ENCODE data around the gene TCF12. TPM values are rescaled to one million over a fixed set of nuclear protein-coding genes. Genes with fewer than 3 reads are reported as not detected.
"Not testable (repeated sequence)": the region's sequence is repeated elsewhere in the genome, so short reads cannot be mapped to it uniquely, and the experiment has no call there.

The TCF12 gene
- total RNA-seq, 2 donors from 2014 or later, result 69.4 to 140 TPM

GRCh38 chr15:56943403-56943802 is 25.0 kb downstream of the TCF12 start:
- Mint-ChIP-seq H3K27me3 (no peaks in the 10 kb centered on the region), H3K27ac (no peak overlapping the region), H3K4me3 (no peak overlapping the region), H3K36me3 (peaks cover 13% of the 10 kb centered on the region), H3K4me1 (ENCODE audit: low read depth in 2 of 2) (peaks cover 26 to 33% of the 10 kb centered on the region in 2 donors), H3K9me3 (no peaks in the 10 kb centered on the region)
- ATAC-seq (no peak), DNase-seq (ENCODE audit: low spot score) (no peak)

GRCh38 chr15:56944485-56944884 is 26.0 kb downstream of the TCF12 start:
- Mint-ChIP-seq H3K27me3 (no peaks in the 10 kb centered on the region), H3K27ac (no peak overlapping the region), H3K4me3 (no peak overlapping the region), H3K36me3 (peaks cover 13% of the 10 kb centered on the region), H3K9me3 (no peaks in the 10 kb centered on the region), H3K4me1 (ENCODE audit: low read depth in 2 of 2) (peaks cover 24 to 27% of the 10 kb centered on the region in 2 donors)
- ATAC-seq, result no peak
- DNase-seq (ENCODE audit: low spot score), result no peak

- Mint-ChIP-seq H3K4me1 (ENCODE audit: low read depth in 2 of 2) (peaks cover 21 to 31% of the 10 kb centered on the region in 2 donors), H3K27me3 (no peaks in the 10 kb centered on the region), H3K27ac (no peak overlapping the region), H3K36me3 (peaks cover 13% of the 10 kb centered on the region), H3K9me3 (no peaks in the 10 kb centered on the region), H3K4me3 (no peak overlapping the region)
- ATAC-seq (no peak), DNase-seq (ENCODE audit: low spot score) (no peak)
Measured at GRCh38 chr15:56946150-56946549, 27.7 kb downstream of the TCF12 start.

GRCh38 chr15:56948000-56948763 is 29.7 kb downstream of the TCF12 start:
- Mint-ChIP-seq H3K27ac (no peak overlapping the region), H3K36me3 (peaks cover 13% of the 10 kb centered on the region), H3K9me3 (no peaks in the 10 kb centered on the region), H3K27me3 (no peaks in the 10 kb centered on the region), H3K4me3 (no peak overlapping the region), H3K4me1 (ENCODE audit: low read depth in 2 of 2) (peaks cover 21% of the 10 kb centered on the region in 2 donors)
- no peak for DNase-seq (ENCODE audit: low spot score)
- no peak for ATAC-seq

- ATAC-seq (no peak), DNase-seq (ENCODE audit: low spot score) (no peak)
- Mint-ChIP-seq H3K4me3 (no peak overlapping the region), H3K9me3 (no peaks in the 10 kb centered on the region), H3K27me3 (no peaks in the 10 kb centered on the region), H3K36me3 (peaks cover 13% of the 10 kb centered on the region), H3K4me1 (ENCODE audit: low read depth in 2 of 2) (peaks cover 20 to 22% of the 10 kb centered on the region in 2 donors), H3K27ac (no peak overlapping the region)
Measured at GRCh38 chr15:56948764-56949101, 30.3 kb downstream of the TCF12 start.

- no peaks in the 10 kb centered on the region for H3K27me3 Mint-ChIP-seq
- no peaks in the 10 kb centered on the region for H3K9me3 Mint-ChIP-seq
- DNase-seq (ENCODE audit: low spot score) (no peak), ATAC-seq (no peak)
- H3K4me3 Mint-ChIP-seq, result no peak overlapping the region
- H3K27ac Mint-ChIP-seq, result no peak overlapping the region
- H3K36me3 Mint-ChIP-seq, result peaks cover 13% of the 10 kb centered on the region
- H3K4me1 Mint-ChIP-seq (ENCODE audit: low read depth in 2 of 2), result peaks cover 20 to 27% of the 10 kb centered on the region in 2 donors
Measured at GRCh38 chr15:56950979-56951378, 32.5 kb downstream of the TCF12 start.

- Mint-ChIP-seq H3K27ac (no peak overlapping the region), H3K4me1 (ENCODE audit: low read depth in 2 of 2) (peaks cover 21 to 26% of the 10 kb centered on the region in 2 donors), H3K27me3 (no peaks in the 10 kb centered on the region), H3K4me3 (no peak overlapping the region), H3K36me3 (peaks cover 29% of the 10 kb centered on the region), H3K9me3 (no peaks in the 10 kb centered on the region)
- ATAC-seq (no peak), DNase-seq (ENCODE audit: low spot score) (no peak)
Measured at GRCh38 chr15:56953790-56954189, 35.3 kb downstream of the TCF12 start.

- Mint-ChIP-seq H3K36me3 (peaks cover 29% of the 10 kb centered on the region), H3K4me1 (ENCODE audit: low read depth in 2 of 2) (peaks cover 19 to 25% of the 10 kb centered on the region in 2 donors)
- not testable (repeated sequence) for H3K27me3 Mint-ChIP-seq; DNase-seq (ENCODE audit: low spot score); ATAC-seq; H3K27ac Mint-ChIP-seq; H3K4me3 Mint-ChIP-seq; H3K9me3 Mint-ChIP-seq
Measured at GRCh38 chr15:56955011-56955410, 36.6 kb downstream of the TCF12 start.

- DNase-seq (ENCODE audit: low spot score) (no peak), ATAC-seq (no peak)
- Mint-ChIP-seq H3K36me3 (peaks cover 29% of the 10 kb centered on the region), H3K9me3 (no peaks in the 10 kb centered on the region), H3K4me3 (no peak overlapping the region), H3K27ac (no peak overlapping the region), H3K4me1 (ENCODE audit: low read depth in 2 of 2) (peaks cover 20 to 22% of the 10 kb centered on the region in 2 donors), H3K27me3 (no peaks in the 10 kb centered on the region)
Measured at GRCh38 chr15:56956538-56956937, 38.1 kb downstream of the TCF12 start.

GRCh38 chr15:56957812-56958406 is 39.5 kb downstream of the TCF12 start:
- H3K9me3 Mint-ChIP-seq, result no peaks in the 10 kb centered on the region

GRCh38 chr15:56959318-56959648 is 40.8 kb downstream of the TCF12 start:
- Mint-ChIP-seq H3K9me3 (no peaks in the 10 kb centered on the region), H3K4me3 (no peak overlapping the region), H3K4me1 (ENCODE audit: low read depth in 2 of 2) (peaks cover 31 to 41% of the 10 kb centered on the region in 2 donors), H3K36me3 (peaks cover 29% of the 10 kb centered on the region), H3K27ac (no peak overlapping the region), H3K27me3 (no peaks in the 10 kb centered on the region)
- ATAC-seq (no peak), DNase-seq (ENCODE audit: low spot score) (no peak)

More at GRCh38 chr15:56957812-56958406, 39.5 kb downstream of the TCF12 start:
- Mint-ChIP-seq H3K4me3 (no peak overlapping the region), H3K36me3 (peaks cover 29% of the 10 kb centered on the region), H3K27me3 (no peaks in the 10 kb centered on the region), H3K27ac (no peak overlapping the region), H3K4me1 (ENCODE audit: low read depth in 2 of 2) (peaks cover 24 to 29% of the 10 kb centered on the region in 2 donors)
- DNase-seq (ENCODE audit: low spot score) (no peak), ATAC-seq (no peak)

GRCh38 chr15:56960116-56960515 is 41.7 kb downstream of the TCF12 start:
- H3K27ac Mint-ChIP-seq, result no peak overlapping the region
- no peaks in the 10 kb centered on the region for H3K9me3 Mint-ChIP-seq

GRCh38 chr15:56963126-56963525 is 44.7 kb downstream of the TCF12 start:
- Mint-ChIP-seq H3K9me3 (no peaks in the 10 kb centered on the region), H3K36me3 (peaks cover 1% of the 10 kb centered on the region), H3K4me3 (no peak overlapping the region), H3K4me1 (ENCODE audit: low read depth in 2 of 2) (peaks cover 34 to 43% of the 10 kb centered on the region in 2 donors), H3K27ac (no peak overlapping the region), H3K27me3 (no peaks in the 10 kb centered on the region)
- DNase-seq (ENCODE audit: low spot score) (no peak), ATAC-seq (no peak)

More at GRCh38 chr15:56960116-56960515, 41.7 kb downstream of the TCF12 start:
- DNase-seq (ENCODE audit: low spot score), result no peak
- H3K4me1 Mint-ChIP-seq (ENCODE audit: low read depth in 2 of 2), result peaks cover 30 to 44% of the 10 kb centered on the region in 2 donors
- H3K27me3 Mint-ChIP-seq, result no peaks in the 10 kb centered on the region
- peaks cover 29% of the 10 kb centered on the region for H3K36me3 Mint-ChIP-seq
- H3K4me3 Mint-ChIP-seq, result no peak overlapping the region
- ATAC-seq, result no peak

- no peaks in the 10 kb centered on the region for H3K27me3 Mint-ChIP-seq
- no peak overlapping the region for H3K27ac Mint-ChIP-seq
- no peak for DNase-seq (ENCODE audit: low spot score)
- H3K9me3 Mint-ChIP-seq, result no peaks in the 10 kb centered on the region
- no peaks in the 10 kb centered on the region for H3K36me3 Mint-ChIP-seq
- peaks cover 36 to 41% of the 10 kb centered on the region in 2 donors for H3K4me1 Mint-ChIP-seq (ENCODE audit: low read depth in 2 of 2)
- no peak overlapping the region for H3K4me3 Mint-ChIP-seq
- ATAC-seq, result no peak
Measured at GRCh38 chr15:56963710-56964109, 45.3 kb downstream of the TCF12 start.

All from natural killer cell treated with Interleukin-12 subunit alpha and Interleukin-12 subunit beta and Interleukin-15 and Interleukin-18, amount 100 ng/mL, for 72 hours (primary cell).